Left ventricle myocardium inferior (tissue), 1 donor: ENCODE results near the gene PLAC1. TPM values are rescaled to one million over a fixed set of nuclear protein-coding genes. Genes with fewer than 3 reads are reported as not detected.

Experiments
- DNase-seq: peaks from one replicate; pipeline ENCODE4 v3.0.0-alpha.2; 2020
- H3K27ac ChIP-seq: fragments of 200-600 bp; replicated peaks from 2 replicates; pipeline ENCODE4 v1.8.0; 2021
- H3K27me3 ChIP-seq: fragments of 200-600 bp; 2 replicates; pipeline ENCODE4 v1.8.0; 2021; ENCODE audit warnings: low read depth
- H3K36me3 ChIP-seq: fragments of 200-600 bp; 2 replicates; pipeline ENCODE4 v1.8.0; 2021
- H3K4me1 ChIP-seq: fragments of 200-600 bp; 2 replicates; pipeline ENCODE4 v1.8.0; 2021
- H3K4me3 ChIP-seq: fragments of 200-600 bp; 2 replicates; pipeline ENCODE4 v1.8.0; 2021; ENCODE audit warnings: mild to moderate bottlenecking, moderate library complexity
- H3K9me3 ChIP-seq: fragments of 200-600 bp; replicated peaks from 2 replicates; pipeline ENCODE4 v1.8.0; 2021
- intact Hi-C: fragments of 100-400 bp; cut with micrococcal nuclease; formaldehyde crosslinking; loops from one replicate; pipeline ENCODE4 v1.11.0; 2022
- total RNA-seq: library from RNA; stranded (reverse); fragmentation: NEBNext Ultra II Directional; extraction: Animal tissue kit (Norgen Biotek cat#: 25700); gene quantifications from one replicate; pipeline ENCODE4 v1.2.1, GENCODE V29; 2021
- TF ChIP-seq, protein P1 (sequence below): fragments of 200-600 bp; IDR thresholded peaks from 2 replicates; pipeline ENCODE4 v1.8.0; 2021; ENCODE audit warnings: antibody characterized with exemption, mild to moderate bottlenecking, borderline replicate concordance
- donor health status: DM: no; HTN: yes; CAD: no; lungs with severe emphysema.

The PLAC1 gene
- total RNA-seq, 1 donor from 2014 or later = not detected

DNA sequence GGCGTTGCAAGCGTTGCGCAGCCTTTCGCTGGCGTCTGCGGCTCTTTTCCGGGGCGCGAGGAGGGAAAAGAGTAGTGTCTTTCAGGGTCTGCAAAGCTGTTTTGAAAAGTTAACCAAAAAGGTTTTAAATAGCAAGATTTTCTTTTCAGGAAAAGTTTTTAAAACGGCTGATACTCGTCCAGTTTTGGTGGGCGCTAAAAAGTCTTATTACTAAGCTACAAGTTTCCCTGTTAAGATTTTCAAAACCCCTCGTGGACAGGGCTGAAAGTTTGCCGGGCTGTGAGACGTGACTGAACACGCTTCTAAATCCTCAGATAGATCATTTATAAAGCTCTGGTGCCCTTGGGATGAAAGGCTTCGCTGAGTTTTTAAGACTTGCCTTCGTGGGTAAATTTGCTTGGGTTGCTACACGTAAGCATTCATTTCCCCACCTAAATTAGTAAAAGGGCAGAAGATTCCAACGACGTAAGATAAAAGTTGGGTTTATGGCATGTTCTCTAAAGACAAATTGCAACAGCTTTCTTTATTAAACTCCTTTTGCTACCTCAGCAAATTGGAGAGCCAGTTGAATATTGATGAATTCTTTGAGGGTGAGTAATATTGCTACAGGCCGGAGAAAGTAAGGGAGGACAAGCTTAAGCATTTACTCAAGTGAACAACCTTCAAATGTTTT, 106.8 kb downstream of the PLAC1 start:
- no peaks in the 10 kb centered on the region for H3K27me3 ChIP-seq
- no peak for DNase-seq
- no peaks in the 10 kb centered on the region for H3K36me3 ChIP-seq
- TF ChIP-seq, protein P1, sequence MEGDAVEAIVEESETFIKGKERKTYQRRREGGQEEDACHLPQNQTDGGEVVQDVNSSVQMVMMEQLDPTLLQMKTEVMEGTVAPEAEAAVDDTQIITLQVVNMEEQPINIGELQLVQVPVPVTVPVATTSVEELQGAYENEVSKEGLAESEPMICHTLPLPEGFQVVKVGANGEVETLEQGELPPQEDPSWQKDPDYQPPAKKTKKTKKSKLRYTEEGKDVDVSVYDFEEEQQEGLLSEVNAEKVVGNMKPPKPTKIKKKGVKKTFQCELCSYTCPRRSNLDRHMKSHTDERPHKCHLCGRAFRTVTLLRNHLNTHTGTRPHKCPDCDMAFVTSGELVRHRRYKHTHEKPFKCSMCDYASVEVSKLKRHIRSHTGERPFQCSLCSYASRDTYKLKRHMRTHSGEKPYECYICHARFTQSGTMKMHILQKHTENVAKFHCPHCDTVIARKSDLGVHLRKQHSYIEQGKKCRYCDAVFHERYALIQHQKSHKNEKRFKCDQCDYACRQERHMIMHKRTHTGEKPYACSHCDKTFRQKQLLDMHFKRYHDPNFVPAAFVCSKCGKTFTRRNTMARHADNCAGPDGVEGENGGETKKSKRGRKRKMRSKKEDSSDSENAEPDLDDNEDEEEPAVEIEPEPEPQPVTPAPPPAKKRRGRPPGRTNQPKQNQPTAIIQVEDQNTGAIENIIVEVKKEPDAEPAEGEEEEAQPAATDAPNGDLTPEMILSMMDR = no peak
- no peaks in the 10 kb centered on the region for H3K9me3 ChIP-seq
- H3K4me3 ChIP-seq = peak overlapping the region; percentile 71
- H3K27ac ChIP-seq = peak overlapping the region; percentile 93
- H3K4me1 ChIP-seq = peaks cover 16% of the 10 kb centered on the region
- intact Hi-C loops = no loop called here

DNA sequence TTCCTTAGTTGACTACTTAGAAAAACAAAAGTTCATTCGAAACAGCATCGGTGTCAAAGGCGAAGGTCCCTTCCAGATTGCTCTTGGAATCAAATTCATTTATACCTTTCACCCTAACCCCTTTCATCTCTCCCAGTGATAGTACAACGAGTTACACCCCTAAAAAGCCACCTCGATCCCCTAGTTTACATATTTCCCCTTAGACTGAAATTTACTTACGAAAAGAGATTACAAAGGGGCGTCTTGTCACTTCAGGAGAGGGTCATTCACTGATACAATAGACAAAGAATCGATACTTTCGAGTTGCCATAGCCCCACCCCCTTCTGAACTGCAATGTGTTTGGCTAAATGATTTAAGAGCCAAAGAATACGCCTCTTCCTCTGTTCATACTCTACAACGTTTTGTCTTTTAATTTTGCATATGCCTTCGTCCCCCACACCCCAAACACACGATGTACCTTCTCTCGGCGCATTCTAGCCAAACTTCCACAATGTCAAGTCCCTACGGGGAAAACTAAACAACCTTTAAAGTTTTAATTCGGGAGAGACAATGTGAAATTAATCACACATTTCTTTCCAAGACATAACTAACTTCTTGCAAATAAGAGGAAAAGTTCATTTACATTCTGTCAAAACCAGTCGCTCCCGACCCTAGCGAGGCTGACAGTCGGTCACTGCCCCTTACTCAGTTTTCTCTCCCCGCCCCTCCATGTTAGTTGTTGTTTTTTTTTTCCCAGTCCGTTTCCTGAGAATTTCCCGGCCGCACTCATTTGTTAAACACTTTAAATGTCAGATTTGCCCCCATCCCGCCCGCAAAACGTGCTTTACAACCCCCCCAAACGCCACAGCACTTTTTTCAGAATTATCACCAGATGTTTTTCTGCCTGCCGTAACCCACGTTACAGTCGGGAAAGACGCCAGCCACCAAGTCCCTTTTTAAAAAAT, 109.7 kb downstream of the PLAC1 start:
- DNase-seq = no peak
- Histone ChIP-seq H3K27ac (peak overlapping the region; percentile 93), H3K4me1 (peaks cover 31% of the 10 kb centered on the region), H3K36me3 (no peaks in the 10 kb centered on the region), H3K27me3 (no peaks in the 10 kb centered on the region), H3K4me3 (peak overlapping the region; percentile 71), H3K9me3 (no peaks in the 10 kb centered on the region)
- TF ChIP-seq, protein P1 = no peak
- intact Hi-C loops = no loop called here

DNA sequence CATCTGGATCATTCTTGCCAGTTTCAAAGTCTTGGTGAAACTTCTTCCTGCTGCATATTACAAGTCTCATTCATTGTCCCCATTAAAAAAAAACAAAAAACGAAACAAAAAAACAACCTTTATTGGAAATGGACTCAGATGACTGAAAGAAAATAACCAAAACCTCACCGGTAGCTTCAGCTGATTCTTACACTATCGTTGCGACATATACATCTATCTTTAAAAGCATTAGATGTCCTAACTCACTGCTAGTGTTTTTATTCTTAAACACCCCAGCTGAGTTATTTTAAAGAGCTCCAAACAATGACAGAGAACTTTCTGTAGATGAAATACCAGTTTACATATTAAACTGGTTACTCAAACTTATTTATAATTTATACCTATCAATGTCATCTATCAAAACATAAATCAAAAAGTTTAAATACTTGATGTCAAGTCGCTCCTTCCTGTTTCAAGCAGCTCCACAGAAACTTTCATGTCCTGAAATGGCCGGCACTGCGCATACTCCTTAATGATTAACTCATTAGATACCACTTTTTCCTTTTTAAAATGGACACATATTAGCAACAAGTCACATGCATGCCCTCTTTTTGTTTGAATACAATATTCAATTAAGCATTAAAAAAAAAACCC, 111.1 kb downstream of the PLAC1 start:
- no peaks in the 10 kb centered on the region for H3K27me3 ChIP-seq
- intact Hi-C loops = no loop called here

DNA sequence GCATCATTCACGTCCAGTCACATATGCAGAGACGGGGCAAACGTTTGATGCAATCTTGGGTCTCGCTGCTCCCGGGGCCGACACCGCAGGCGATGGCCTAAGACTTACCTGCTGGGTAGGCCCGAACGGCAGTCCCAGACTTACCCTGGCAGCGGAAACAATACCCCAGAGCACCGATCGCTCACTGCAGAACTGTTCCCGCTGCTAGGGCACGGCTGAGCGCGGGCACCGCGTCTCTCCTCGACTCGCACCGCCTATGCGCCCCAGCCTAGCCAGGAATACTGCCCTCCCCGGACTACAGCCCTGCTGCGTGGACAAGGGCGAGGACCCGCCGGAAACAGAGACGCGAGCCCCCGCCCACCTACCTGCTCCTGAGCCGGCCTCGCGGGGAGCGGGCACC, 112.1 kb downstream of the PLAC1 start:
- H3K27ac ChIP-seq = no peak overlapping the region
- H3K9me3 ChIP-seq = no peaks in the 10 kb centered on the region
- intact Hi-C loops = no loop called here
- no peak overlapping the region for H3K4me3 ChIP-seq
- no peaks in the 10 kb centered on the region for H3K27me3 ChIP-seq
- no peak for DNase-seq
- peaks cover 31% of the 10 kb centered on the region for H3K4me1 ChIP-seq
- H3K36me3 ChIP-seq = no peaks in the 10 kb centered on the region
- TF ChIP-seq, protein P1 = no peak

More for the DNA sequence above, 111.1 kb downstream of the PLAC1 start:
- peak overlapping the region; percentile 71 for H3K4me3 ChIP-seq
- H3K9me3 ChIP-seq = no peaks in the 10 kb centered on the region
- DNase-seq = no peak
- peaks cover 31% of the 10 kb centered on the region for H3K4me1 ChIP-seq
- no peak overlapping the region for H3K27ac ChIP-seq
- TF ChIP-seq, protein P1 = no peak
- H3K36me3 ChIP-seq = no peaks in the 10 kb centered on the region

DNA sequence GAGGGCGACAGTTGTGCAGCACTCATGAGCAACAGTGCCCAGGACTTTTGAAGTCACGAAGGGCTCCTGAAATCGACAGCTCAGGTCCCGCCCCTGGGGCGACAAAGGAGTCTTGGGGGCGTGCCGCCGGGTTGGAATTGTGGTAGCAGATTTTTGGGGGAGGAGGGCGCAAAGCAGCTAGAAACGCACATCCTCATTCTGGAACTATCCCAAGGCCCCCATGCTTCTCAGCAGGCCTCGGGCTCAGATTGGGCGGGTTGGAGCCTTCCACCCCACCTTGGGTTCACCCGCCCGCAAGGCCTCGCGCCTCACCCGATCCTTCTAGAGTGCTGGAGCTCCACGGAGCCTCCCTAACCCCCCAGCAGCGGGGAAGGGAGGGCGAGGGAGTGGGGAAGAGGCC, 112.8 kb downstream of the PLAC1 start:
- Histone ChIP-seq H3K9me3 (no peaks in the 10 kb centered on the region), H3K27me3 (no peaks in the 10 kb centered on the region), H3K36me3 (no peaks in the 10 kb centered on the region), H3K4me1 (peaks cover 29% of the 10 kb centered on the region), H3K4me3 (peak overlapping the region; percentile 62), H3K27ac (no peak overlapping the region)
- intact Hi-C loops = no loop called here
- DNase-seq = no peak
- TF ChIP-seq, protein P1 = no peak
